H1 (cell line): Measurements from ENCODE around the gene ZNF454. TPM values are rescaled to one million over a fixed set of nuclear protein-coding genes. Genes with fewer than 3 reads are reported as not detected.

ENCODE experiments used
- CTCF ChIA-PET: fragments of 300-600 bp; sonication (Branson Sonifier 250); formaldehyde crosslinking; loops from one replicate; lab custom pipeline; 2021; ENCODE audit not compliant: partially characterized antibody; lab: Charles Lee
- POLR2A ChIA-PET: fragments of 300-600 bp; sonication (Branson Sonifier 250); formaldehyde crosslinking; loops from one replicate; lab custom pipeline; 2021; ENCODE audit warnings: inconsistent platforms; ENCODE audit not compliant: partially characterized antibody; lab: Charles Lee
- DNase-seq, 2 experiments: peaks; one replicate each; pipeline versions ENCODE4 v3.0.0 to v3.0.0-alpha.2; 2010 to 2022; ENCODE audit warnings: low spot score in 2 of 2, low read depth in 1 of 2, mixed read lengths in 1 of 2
- FAIRE-seq: peaks from 2 replicates; lab custom pipeline; 2011; peaks lifted over from hg19 to GRCh38; lab: Jason Lieb, UNC
- H2AFZ ChIP-seq: 2 replicates; pipeline ENCODE4 v1.8.1; 2012; ENCODE audit warnings: low read length, inconsistent platforms
- H2AK5ac ChIP-seq: 2 replicates; pipeline ENCODE4 v1.6.1; 2013; ENCODE audit warnings: low read depth, low read length
- H2BK120ac ChIP-seq: replicated peaks from 2 replicates; pipeline ENCODE3; 2013; ENCODE audit warnings: low read depth, low read length, inconsistent platforms
- H2BK12ac ChIP-seq: 2 replicates; pipeline ENCODE4 v1.6.1; 2013; ENCODE audit warnings: low read depth, low read length
- H2BK15ac ChIP-seq: 2 replicates; pipeline ENCODE4 v1.6.1; 2013; ENCODE audit warnings: low read length
- H2BK20ac ChIP-seq: 2 replicates; pipeline ENCODE4 v1.6.1; 2013; ENCODE audit warnings: low read length
- H2BK5ac ChIP-seq: 2 replicates; pipeline ENCODE4 v1.6.1; 2013; ENCODE audit warnings: low read depth, low read length
- H3K14ac ChIP-seq: 2 replicates; pipeline ENCODE4 v1.6.1; 2013; ENCODE audit warnings: inconsistent platforms; ENCODE audit not compliant: insufficient read length
- H3K18ac ChIP-seq: 2 replicates; pipeline ENCODE4 v1.6.1; 2013; ENCODE audit warnings: low read length; ENCODE audit errors: extremely low read depth
- H3K23ac ChIP-seq: 2 replicates; pipeline ENCODE4 v1.6.1; 2013; ENCODE audit warnings: inconsistent platforms; ENCODE audit not compliant: insufficient read length
- H3K23me2 ChIP-seq: 2 replicates; pipeline ENCODE4 v1.6.1; 2013; ENCODE audit warnings: low read depth, low read length
- H3K27ac ChIP-seq: 2 replicates; pipeline ENCODE4 v1.6.1; 2011; ENCODE audit warnings: low read depth, low read length, inconsistent platforms
- H3K27me3 ChIP-seq, 4 experiments: replicated peaks in 1 of 4; 1 replicate in 1 of 4; 2 replicates in 3 of 4; pipeline versions ENCODE4 v1.6.1 to v1.8.1; 2011 to 2013; ENCODE audit warnings: low read length in 3 of 4, mild to moderate bottlenecking in 3 of 4, inconsistent platforms in 2 of 4, mixed read lengths in 2 of 4, moderate library complexity in 1 of 4; ENCODE audit not compliant: control insufficient read depth in 3 of 4, insufficient read depth in 3 of 4; ENCODE audit errors: extremely low read depth in 1 of 4
- H3K36me3 ChIP-seq, 4 experiments: 2 replicates each; pipeline versions ENCODE4 v1.6.1 to v1.8.1; 2011 to 2013; ENCODE audit warnings: mild to moderate bottlenecking in 4 of 4, low read length in 3 of 4, moderate library complexity in 2 of 4, control low read depth in 1 of 4, inconsistent platforms in 1 of 4; ENCODE audit not compliant: insufficient read depth in 4 of 4, control insufficient read depth in 2 of 4
- H3K4ac ChIP-seq: replicated peaks from 2 replicates; pipeline ENCODE3; 2013; ENCODE audit warnings: low read length, low read depth, mixed read lengths, inconsistent platforms; ENCODE audit not compliant: insufficient read length
- H3K4me1 ChIP-seq, 4 experiments: replicated peaks in 1 of 4; 1 replicate in 1 of 4; 2 replicates in 3 of 4; pipeline versions ENCODE4 v1.6.1 to v1.8.1; 2011 to 2013; ENCODE audit warnings: low read length in 3 of 4, inconsistent platforms in 2 of 4, mixed read lengths in 1 of 4; ENCODE audit not compliant: insufficient read depth in 4 of 4, control insufficient read depth in 3 of 4
- H3K4me2 ChIP-seq, 2 experiments: 2 replicates each; pipeline versions ENCODE4 v1.6.1 to v1.8.1; 2011 to 2013; ENCODE audit warnings: low read depth in 2 of 2, low read length in 2 of 2, control low read depth in 1 of 2, inconsistent platforms in 1 of 2, mild to moderate bottlenecking in 1 of 2; ENCODE audit not compliant: insufficient read depth in 1 of 2
- H3K4me3 ChIP-seq, 4 experiments: fragments of 200-600, 300-600 bp in 1 of 4; sonication (generic), shearing (Covaris generic), sonication (Bioruptor Twin) in 1 of 4; 2 replicates each; pipeline versions ENCODE4 v1.5.1 to v1.8.1; 2011 to 2016; ENCODE audit warnings: low read length in 4 of 4, low read depth in 3 of 4, control low read depth in 2 of 4, inconsistent platforms in 2 of 4, mild to moderate bottlenecking in 2 of 4, mixed read lengths in 1 of 4, moderate library complexity in 1 of 4; ENCODE audit not compliant: insufficient read depth in 2 of 4; ENCODE audit errors: extremely low read depth in 1 of 4
- H3K56ac ChIP-seq: replicated peaks from 2 replicates; pipeline ENCODE3; 2013; ENCODE audit warnings: low read depth, mild to moderate bottlenecking, mixed read lengths, low read length, inconsistent platforms; ENCODE audit not compliant: insufficient read length
- H3K79me1 ChIP-seq: 2 replicates; pipeline ENCODE4 v1.6.1; 2013; ENCODE audit warnings: low read depth, low read length, control low read depth
- H3K79me2 ChIP-seq, 2 experiments: 2 replicates each; pipeline versions ENCODE4 v1.6.1 to v1.8.1; 2012 to 2013; ENCODE audit warnings: low read length in 2 of 2, mild to moderate bottlenecking in 2 of 2, inconsistent platforms in 1 of 2; ENCODE audit not compliant: insufficient read depth in 2 of 2, control insufficient read depth in 1 of 2
- H3K9ac ChIP-seq, 4 experiments: replicated peaks in 1 of 4; 1 replicate in 1 of 4; 2 replicates in 3 of 4; pipeline versions ENCODE4 v1.6.1 to v1.8.1; 2011 to 2013; ENCODE audit warnings: low read depth in 3 of 4, low read length in 3 of 4, control low read depth in 2 of 4, mild to moderate bottlenecking in 2 of 4, moderate library complexity in 2 of 4, inconsistent platforms in 1 of 4; ENCODE audit errors: extremely low read depth in 1 of 4
- H3K9me3 ChIP-seq, 2 experiments: 2 replicates each; pipeline versions ENCODE4 v1.6.1 to v1.8.1; 2012 to 2013; ENCODE audit warnings: mild to moderate bottlenecking in 2 of 2, moderate library complexity in 2 of 2, control low read depth in 1 of 2, inconsistent platforms in 1 of 2, low read depth in 1 of 2, low read length in 1 of 2, mixed read lengths in 1 of 2; ENCODE audit not compliant: insufficient read depth in 2 of 2
- H4K20me1 ChIP-seq, 2 experiments: replicated peaks in 1 of 2; 2 replicates each; pipeline versions ENCODE3 to v1.8.1; 2011 to 2013; ENCODE audit warnings: inconsistent platforms in 2 of 2, low read length in 2 of 2, mild to moderate bottlenecking in 1 of 2; ENCODE audit not compliant: insufficient read depth in 2 of 2, control insufficient read depth in 1 of 2
- H4K5ac ChIP-seq: 2 replicates; pipeline ENCODE4 v1.6.1; 2013; ENCODE audit warnings: low read length, low read depth, mixed read lengths, inconsistent platforms; ENCODE audit not compliant: insufficient read length
- H4K8ac ChIP-seq: 2 replicates; pipeline ENCODE4 v1.8.0; 2013; ENCODE audit warnings: mild to moderate bottlenecking, moderate library complexity, low read length, inconsistent platforms; ENCODE audit not compliant: insufficient read depth; ENCODE audit errors: extremely low read depth
- H4K91ac ChIP-seq: replicated peaks from 2 replicates; pipeline ENCODE3; 2013; ENCODE audit warnings: low read length, mixed read lengths, inconsistent platforms; ENCODE audit not compliant: insufficient read length
- GABPA ChIP-seq: IDR thresholded peaks from 2 replicates; pipeline ENCODE4 v1.6.1; 2011; ENCODE audit warnings: mild to moderate bottlenecking, low read length, moderate library complexity, borderline replicate concordance; ENCODE audit not compliant: insufficient read depth
- SUZ12 ChIP-seq: fragments of 200-600 bp; sonication (generic); IDR thresholded peaks from 2 replicates; pipeline ENCODE4 v1.6.1; 2012; ENCODE audit warnings: mild to moderate bottlenecking, inconsistent platforms, low read length, moderate library complexity, mixed read lengths
- WGBS, 2 experiments: shearing (Covaris generic) in 1 of 2; methylation state at CpG; one replicate each; pipeline versions ENCODE4 v1.1.6 to v1.1.7; 2013 to 2015; ENCODE audit warnings: low lambda C conversion rate in 2 of 2, mixed read lengths in 2 of 2, inconsistent platforms in 1 of 2, low coverage in 1 of 2, missing lambda C conversion rate in 1 of 2; ENCODE audit not compliant: insufficient replicate concordance in 2 of 2, insufficient coverage in 1 of 2, insufficient read length in 1 of 2; ENCODE audit errors: extremely low coverage in 1 of 2, missing lambda C conversion rate in 1 of 2; 5-methylcytosine and 5-hydroxymethylcytosine counted together
- polyA plus RNA-seq, 7 experiments: library from polyadenylated mRNA; depleted of rRNA in 3 of 7; stranded (reverse) in 5 of 7; unstranded in 2 of 7; fragments of >200 nt in 5 of 7; fragments of 200-250 nt in 2 of 7; gene quantifications; 1 replicate in 5 of 7; 2 replicates in 1 of 7; 4 replicates in 1 of 7; pipeline versions ENCODE4 v1.2.1 to v1.2.3, GENCODE V29; 2011 to 2013; ENCODE audit warnings: missing spikeins in 2 of 7, mixed read lengths in 2 of 7
- total RNA-seq: library from RNA; stranded (reverse); fragmentation: NEBNext Ultra II Directional; extraction: Animal tissue kit (Norgen Biotek cat#: 25700); gene quantifications from 2 replicates; pipeline ENCODE4 v1.2.1, GENCODE V29; 2021

The ZNF454 gene
- total and polyA plus RNA-seq, 2 of the 8 experiments (the other 6 are each of a cell fraction or from before 2014, with no cell fraction given): 0.33 to 1.2 TPM

GRCh38 chr5:178995341-178995690 lies 54.3 kb downstream of the ZNF454 start:
- Histone ChIP-seq H3K36me3 (no peaks in the 10 kb centered on the region; a peak in 1 of 8 replicates), H3K27me3 (peaks cover 26 to 47% (median 44%) of the 10 kb centered on the region in 4 experiments)

More at GRCh38 chr5:178995341-178995690, 54.3 kb downstream of the ZNF454 start:
- peaks cover 8 to 31% of the 10 kb centered on the region in 2 experiments; a peak in 3 of 4 replicates for H3K9me3 ChIP-seq
- ChIA-PET CTCF (interaction anchor here (1.1 kb wide), 1 partner anchor 14 kb away, joined by 3 read pairs; no protein-coding TSS in a partner anchor), POLR2A (no interaction called here)
- no peak overlapping the region for H4K5ac ChIP-seq
- DNase-seq (no peak), FAIRE-seq (no peak)
- no peak overlapping the region for H3K56ac ChIP-seq
- H4K20me1 ChIP-seq: peaks cover 1 to 4% of the 10 kb centered on the region in 2 experiments
- no peak overlapping the region for H3K23ac ChIP-seq
- H3K79me1 ChIP-seq: no peaks in the 10 kb centered on the region
- no peak overlapping the region for H3K9ac ChIP-seq
- H4K91ac ChIP-seq: no peak overlapping the region
- no peak overlapping the region for H2BK15ac ChIP-seq
- H2AFZ ChIP-seq: 0 out of 2 replicates have a peak overlapping the region, but pooled peaks have one; percentile 24
- no peak overlapping the region for H2AK5ac ChIP-seq
- H3K23me2 ChIP-seq: peaks cover 9% of the 10 kb centered on the region; the same call in 1 of the 2 replicates
- H3K4ac ChIP-seq: no peak overlapping the region
- H2BK12ac ChIP-seq: no peak overlapping the region
- H3K27ac ChIP-seq: no peak overlapping the region
- H2BK5ac ChIP-seq: no peak overlapping the region
- no peaks in the 10 kb centered on the region for H3K79me2 ChIP-seq
- H3K4me1 ChIP-seq: peaks cover 0 to 13% (median 1%) of the 10 kb centered on the region in 4 experiments; a peak in 5 of 7 replicates
- WGBS, 2 experiments: 47% methylated on average over 2 of the region's 6 CpGs; no CpG with 5 or more reads in 1 of the 2 experiments
- H2BK20ac ChIP-seq: no peak overlapping the region
- TF ChIP-seq GABPA (no peak), SUZ12 (peak; percentile 43; the same call in 1 of the 2 replicates)
- H3K14ac ChIP-seq: no peak overlapping the region
- H3K4me3 ChIP-seq: peak overlapping the region in 2 of 4 experiments; percentile 17 to 58; a peak in 4 of 8 replicates
- H3K18ac ChIP-seq: no peak overlapping the region
- peak overlapping the region; percentile 68 to 87 for H3K4me2 ChIP-seq
- H2BK120ac ChIP-seq: no peak overlapping the region
- H4K8ac ChIP-seq: no peak overlapping the region
